BE2C (cell line): ENCODE results near the gene MPDZ.
A peak's percentile ranks its signal among the peaks of the same experiment; 100 is the strongest.

Experiments used
- DNase-seq: peaks from one replicate; pipeline ENCODE4 v3.0.0-alpha.2; 2020
- H3K27me3 ChIP-seq: fragments of 250-450 bp; sonication (Bioruptor Pico); 2 replicates; pipeline ENCODE4 v1.5.1; 2020; ENCODE audit warnings: mild to moderate bottlenecking
- H3K36me3 ChIP-seq: fragments of 250-450 bp; sonication (Bioruptor Pico); 2 replicates; pipeline ENCODE4 v1.5.1; 2020; ENCODE audit warnings: mild to moderate bottlenecking
- H3K4me1 ChIP-seq: fragments of 250-450 bp; sonication (Bioruptor Pico); 2 replicates; pipeline ENCODE4 v1.5.1; 2020
- H3K4me3 ChIP-seq: 2 replicates; pipeline ENCODE4 v1.5.1; 2011; ENCODE audit warnings: low read depth, low read length
- H3K9me3 ChIP-seq: fragments of 250-450 bp; sonication (Bioruptor Pico); 2 replicates; pipeline ENCODE4 v1.5.1; 2020
- TF ChIP-seq, protein P1 (sequence below): IDR thresholded peaks from 2 replicates; pipeline ENCODE4 v1.5.1; 2012; ENCODE audit warnings: mild to moderate bottlenecking, low read depth, low read length

The MPDZ gene

DNA sequence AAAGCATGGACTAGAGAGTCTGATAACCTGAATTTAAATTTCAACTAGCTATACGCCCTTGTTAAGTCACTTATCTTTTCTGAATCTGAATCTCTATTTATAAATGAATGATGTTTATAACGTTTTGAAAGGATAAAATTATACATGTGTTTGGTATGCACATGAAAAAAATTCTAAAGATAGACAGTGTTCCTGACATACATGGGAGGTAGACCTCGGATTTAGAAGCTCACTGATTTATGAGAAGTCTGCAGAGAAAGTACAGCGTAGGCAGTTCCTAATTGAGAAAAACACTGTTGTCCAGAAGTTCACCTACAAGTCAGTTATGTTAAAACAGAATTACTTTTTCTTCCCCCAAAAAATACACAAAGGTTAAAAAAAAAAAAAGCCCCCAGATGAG is 26.6 kb downstream of the MPDZ start:
- Histone ChIP-seq H3K4me1 (0 out of 2 replicates have a peak, but pooled peaks cover 5% of the 10 kb centered on the region), H3K4me3 (no peak overlapping the region), H3K27me3 (no peaks in the 10 kb centered on the region), H3K36me3 (no peaks in the 10 kb centered on the region), H3K9me3 (no peaks in the 10 kb centered on the region; the same call in 1 of the 2 replicates)
- no peak for DNase-seq
- TF ChIP-seq, protein P1, sequence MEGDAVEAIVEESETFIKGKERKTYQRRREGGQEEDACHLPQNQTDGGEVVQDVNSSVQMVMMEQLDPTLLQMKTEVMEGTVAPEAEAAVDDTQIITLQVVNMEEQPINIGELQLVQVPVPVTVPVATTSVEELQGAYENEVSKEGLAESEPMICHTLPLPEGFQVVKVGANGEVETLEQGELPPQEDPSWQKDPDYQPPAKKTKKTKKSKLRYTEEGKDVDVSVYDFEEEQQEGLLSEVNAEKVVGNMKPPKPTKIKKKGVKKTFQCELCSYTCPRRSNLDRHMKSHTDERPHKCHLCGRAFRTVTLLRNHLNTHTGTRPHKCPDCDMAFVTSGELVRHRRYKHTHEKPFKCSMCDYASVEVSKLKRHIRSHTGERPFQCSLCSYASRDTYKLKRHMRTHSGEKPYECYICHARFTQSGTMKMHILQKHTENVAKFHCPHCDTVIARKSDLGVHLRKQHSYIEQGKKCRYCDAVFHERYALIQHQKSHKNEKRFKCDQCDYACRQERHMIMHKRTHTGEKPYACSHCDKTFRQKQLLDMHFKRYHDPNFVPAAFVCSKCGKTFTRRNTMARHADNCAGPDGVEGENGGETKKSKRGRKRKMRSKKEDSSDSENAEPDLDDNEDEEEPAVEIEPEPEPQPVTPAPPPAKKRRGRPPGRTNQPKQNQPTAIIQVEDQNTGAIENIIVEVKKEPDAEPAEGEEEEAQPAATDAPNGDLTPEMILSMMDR: no peak

DNA sequence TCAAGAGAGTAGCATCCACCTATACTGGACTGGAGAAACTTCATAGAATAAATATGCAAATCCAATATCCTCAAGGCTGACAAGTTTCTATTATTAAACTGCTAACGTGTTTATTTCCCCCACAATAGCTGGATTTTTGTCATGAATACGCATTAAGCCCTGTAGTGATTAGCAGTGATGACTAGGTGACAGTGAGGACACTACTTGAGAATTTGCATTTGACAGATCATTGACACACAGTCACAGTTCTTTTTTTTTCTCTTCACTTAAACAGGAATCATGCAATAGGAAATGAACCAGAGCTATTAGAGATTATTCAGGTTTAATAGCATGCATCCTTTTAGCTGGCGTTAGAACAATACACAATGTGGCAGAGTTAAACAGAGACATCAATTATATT is 35.3 kb downstream of the MPDZ start:
- Histone ChIP-seq H3K4me3 (no peak overlapping the region), H3K36me3 (peaks cover 10% of the 10 kb centered on the region), H3K27me3 (no peaks in the 10 kb centered on the region), H3K9me3 (no peaks in the 10 kb centered on the region), H3K4me1 (peaks cover 11% of the 10 kb centered on the region)
- DNase-seq: no peak
- TF ChIP-seq, protein P1: no peak

DNA sequence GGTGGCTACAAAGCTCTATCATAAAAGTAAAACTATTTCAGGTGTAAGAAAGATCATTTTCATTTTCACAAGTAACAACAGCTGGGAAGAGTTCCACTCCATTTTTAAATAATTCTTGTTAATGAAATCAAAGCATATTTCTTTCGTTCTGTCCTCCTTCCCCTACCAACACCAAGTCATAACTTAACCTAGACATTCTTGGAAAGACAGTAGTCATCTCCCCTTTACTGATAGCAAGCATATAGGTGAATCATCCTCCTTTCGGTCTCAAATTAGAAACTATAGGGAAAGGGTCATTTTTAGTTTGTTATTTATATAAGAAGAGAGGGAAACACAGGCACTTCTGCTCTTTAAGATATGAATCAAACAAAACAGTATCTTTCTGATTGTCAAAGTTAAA is 38.2 kb downstream of the MPDZ start:
- TF ChIP-seq, protein P1: no peak
- peaks cover 23% of the 10 kb centered on the region for H3K4me1 ChIP-seq
- no peaks in the 10 kb centered on the region for H3K9me3 ChIP-seq
- H3K36me3 ChIP-seq: peaks cover 3% of the 10 kb centered on the region
- DNase-seq: no peak
- no peak overlapping the region for H3K4me3 ChIP-seq
- H3K27me3 ChIP-seq: no peaks in the 10 kb centered on the region

DNA sequence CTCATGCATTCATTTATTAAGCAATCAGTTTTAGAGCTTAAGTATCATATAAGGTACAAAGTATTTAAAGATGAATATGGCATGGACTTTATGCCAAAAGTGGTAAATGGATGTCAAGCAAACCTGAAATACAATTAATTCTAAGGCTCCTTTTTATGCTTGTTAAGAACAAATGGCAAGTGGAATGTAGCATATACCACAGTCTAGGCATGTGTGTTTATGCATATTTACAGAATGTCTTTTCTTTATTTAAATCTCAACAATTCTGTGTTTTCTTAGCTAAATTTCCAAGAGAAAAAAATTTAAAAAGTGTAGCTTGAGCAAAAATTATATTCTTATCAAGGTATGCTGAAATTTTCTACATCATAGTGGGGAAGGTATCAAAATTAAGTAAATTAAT is 39.8 kb downstream of the MPDZ start:
- Histone ChIP-seq H3K4me3 (no peak overlapping the region), H3K9me3 (no peaks in the 10 kb centered on the region), H3K36me3 (0 out of 2 replicates have a peak, but pooled peaks cover 3% of the 10 kb centered on the region), H3K4me1 (peaks cover 26% of the 10 kb centered on the region), H3K27me3 (no peaks in the 10 kb centered on the region)
- DNase-seq: no peak
- TF ChIP-seq, protein P1: no peak

DNA sequence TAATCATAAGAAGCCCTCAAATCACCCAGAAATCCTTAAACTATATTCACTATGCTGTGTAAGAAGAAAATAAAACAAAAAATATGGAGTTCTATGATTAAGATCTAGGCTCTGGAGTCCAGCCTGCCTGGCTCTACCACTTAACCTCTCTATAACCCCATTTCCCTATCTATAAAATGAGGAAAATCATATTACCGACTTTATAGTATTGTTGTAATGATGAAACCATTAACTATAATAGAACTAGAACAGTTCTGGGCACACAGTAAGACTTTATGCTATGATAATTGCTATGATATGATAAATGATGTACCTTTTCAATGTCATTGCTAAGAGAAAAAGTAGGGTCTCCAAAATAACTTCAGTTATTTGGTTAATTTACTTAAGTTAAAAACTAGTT is 40.3 kb downstream of the MPDZ start:
- Histone ChIP-seq H3K9me3 (no peaks in the 10 kb centered on the region), H3K4me1 (peaks cover 26% of the 10 kb centered on the region), H3K36me3 (0 out of 2 replicates have a peak, but pooled peaks cover 3% of the 10 kb centered on the region), H3K4me3 (no peak overlapping the region), H3K27me3 (no peaks in the 10 kb centered on the region)
- TF ChIP-seq, protein P1: no peak
- DNase-seq: peak; percentile 35

DNA sequence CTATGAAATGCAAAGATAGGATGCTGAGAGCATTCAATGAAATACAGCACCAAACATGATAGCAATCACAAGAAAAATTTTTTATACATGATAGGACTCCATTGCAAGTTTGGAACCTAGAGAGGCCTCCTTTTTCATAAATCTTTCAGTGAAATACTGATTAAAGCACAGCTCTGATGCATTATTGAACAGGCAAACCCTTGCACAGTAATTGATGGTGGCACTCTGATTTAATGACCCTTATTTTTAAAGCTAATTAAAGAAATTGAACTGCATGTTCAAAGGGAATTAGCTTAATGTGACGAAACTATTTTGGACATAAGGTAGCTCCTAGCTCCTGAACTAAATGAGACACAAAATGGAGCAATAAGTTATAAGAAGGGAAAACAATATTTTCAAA is 44.6 kb downstream of the MPDZ start:
- H3K36me3 ChIP-seq: no peaks in the 10 kb centered on the region
- H3K4me3 ChIP-seq: no peak overlapping the region
- H3K27me3 ChIP-seq: no peaks in the 10 kb centered on the region
- no peak for DNase-seq
- H3K9me3 ChIP-seq: no peaks in the 10 kb centered on the region
- H3K4me1 ChIP-seq: peaks cover 19% of the 10 kb centered on the region
- TF ChIP-seq, protein P1: no peak
